ENCODE measurements around the gene CKM. TPM values are rescaled to one million over a fixed set of nuclear protein-coding genes. Genes with fewer than 3 reads are reported as not detected.
"Not testable (repeated sequence)": the region's sequence is repeated elsewhere in the genome, so short reads cannot be mapped to it uniquely, and the experiment has no call there.

CKM gene
- total RNA-seq, 1 experiment from 2014 or later, result not detected

DNA sequence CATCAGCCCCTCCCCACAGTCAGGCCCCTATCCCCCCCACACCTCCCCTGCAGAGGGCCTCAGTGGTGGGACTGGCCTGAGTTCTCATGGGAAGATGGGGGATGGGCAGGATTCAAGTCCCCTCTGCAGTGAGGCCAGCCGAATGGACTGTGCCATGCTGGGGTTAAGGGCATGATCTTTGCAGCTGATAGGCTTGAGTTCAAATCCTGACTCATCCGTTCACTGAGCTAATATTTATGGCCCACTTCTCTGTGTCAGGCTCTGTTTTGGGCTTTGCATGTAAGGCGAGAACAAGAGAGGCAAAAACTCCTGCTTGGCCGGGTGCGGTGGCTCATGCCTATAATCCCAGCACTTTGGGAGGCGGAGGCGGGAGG, 51.0 kb downstream of the CKM start:
- intact Hi-C loops (cut with micrococcal nuclease), result no loop called here
- TF ChIP-seq EZH2 (IDR thresholded peaks at IDR 0.05; ENCODE audit: low read length, unreplicated experiment), result no peak
- TF ChIP-seq, protein P1, sequence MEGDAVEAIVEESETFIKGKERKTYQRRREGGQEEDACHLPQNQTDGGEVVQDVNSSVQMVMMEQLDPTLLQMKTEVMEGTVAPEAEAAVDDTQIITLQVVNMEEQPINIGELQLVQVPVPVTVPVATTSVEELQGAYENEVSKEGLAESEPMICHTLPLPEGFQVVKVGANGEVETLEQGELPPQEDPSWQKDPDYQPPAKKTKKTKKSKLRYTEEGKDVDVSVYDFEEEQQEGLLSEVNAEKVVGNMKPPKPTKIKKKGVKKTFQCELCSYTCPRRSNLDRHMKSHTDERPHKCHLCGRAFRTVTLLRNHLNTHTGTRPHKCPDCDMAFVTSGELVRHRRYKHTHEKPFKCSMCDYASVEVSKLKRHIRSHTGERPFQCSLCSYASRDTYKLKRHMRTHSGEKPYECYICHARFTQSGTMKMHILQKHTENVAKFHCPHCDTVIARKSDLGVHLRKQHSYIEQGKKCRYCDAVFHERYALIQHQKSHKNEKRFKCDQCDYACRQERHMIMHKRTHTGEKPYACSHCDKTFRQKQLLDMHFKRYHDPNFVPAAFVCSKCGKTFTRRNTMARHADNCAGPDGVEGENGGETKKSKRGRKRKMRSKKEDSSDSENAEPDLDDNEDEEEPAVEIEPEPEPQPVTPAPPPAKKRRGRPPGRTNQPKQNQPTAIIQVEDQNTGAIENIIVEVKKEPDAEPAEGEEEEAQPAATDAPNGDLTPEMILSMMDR (conservative IDR thresholded peaks at IDR 0.05; ENCODE audit: low read depth, low read length), result no peak
- TF ChIP-seq EZH2phosphoT487 (IDR thresholded peaks at IDR 0.05; ENCODE audit: borderline replicate concordance, low read length), result no peak
- POLR2A ChIA-PET (ENCODE audit: unreplicated experiment), result no interaction called here
- Histone ChIP-seq H3K4me1 (ENCODE audit: insufficient read depth, low read length) (no peaks in the 10 kb centered on the region), H3K9ac (ENCODE audit: low read length) (no peak overlapping the region), H3K9me3 (ENCODE audit: low read length) (no peaks in the 10 kb centered on the region), H3K36me3 (ENCODE audit: low read depth, low read length) (peaks cover 7% of the 10 kb centered on the region; the same call in 1 of the 2 replicates), H3K4me3 (ENCODE audit: low read length) (no peak overlapping the region), H3K4me2 (ENCODE audit: low read length) (no peak overlapping the region), H3F3A (ENCODE audit: low read length, unreplicated experiment) (no peaks in the 10 kb centered on the region), H4K20me1 (ENCODE audit: low read length) (no peaks in the 10 kb centered on the region), H3K27me3 (ENCODE audit: low read length) (no peaks in the 10 kb centered on the region), H3K9me2 (replicated peaks; ENCODE audit: low read length) (no peaks in the 10 kb centered on the region), H3K27ac (ENCODE audit: low read length) (no peak overlapping the region), H3K79me2 (ENCODE audit: low read length) (no peaks in the 10 kb centered on the region), H2AFZ (ENCODE audit: low read length) (no peak overlapping the region)
- CTCF ChIA-PET, result no interaction called here
- BruUV-seq (replicated peaks), result no TSS peak
- ATAC-seq, result no peak
- no peak for DNase-seq

DNA sequence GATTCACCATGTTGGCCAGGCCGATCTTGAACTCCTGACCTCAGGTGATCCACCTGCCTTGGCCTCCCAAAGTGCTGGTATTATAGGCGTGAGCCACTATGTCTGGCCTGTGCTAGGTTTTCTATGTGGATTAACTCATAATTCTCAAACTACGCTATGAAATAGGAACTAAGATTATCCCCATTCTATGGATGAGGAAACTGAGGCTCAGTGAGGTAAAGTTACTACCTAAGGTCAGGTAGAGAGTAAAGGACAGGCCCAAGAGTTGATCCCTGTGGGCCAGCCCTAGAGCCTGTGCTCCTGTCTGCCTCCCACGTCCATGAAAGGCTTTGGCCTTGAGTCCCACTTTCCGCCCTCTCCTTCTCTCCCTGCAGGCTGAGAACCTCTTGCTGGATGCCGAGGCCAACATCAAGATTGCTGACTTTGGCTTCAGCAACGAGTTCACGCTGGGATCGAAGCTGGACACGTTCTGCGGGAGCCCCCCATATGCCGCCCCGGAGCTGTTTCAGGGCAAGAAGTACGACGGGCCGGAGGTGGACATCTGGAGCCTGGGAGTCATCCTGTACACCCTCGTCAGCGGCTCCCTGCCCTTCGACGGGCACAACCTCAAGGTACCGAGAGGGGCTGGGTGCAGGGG, 51.5 kb downstream of the CKM start:
- H3K4me3 ChIP-seq (ENCODE audit: low read length), result no peak overlapping the region
- H3K36me3 ChIP-seq (ENCODE audit: low read depth, low read length), result peaks cover 7% of the 10 kb centered on the region; the same call in 1 of the 2 replicates
- no peak overlapping the region for H3K9ac ChIP-seq (ENCODE audit: low read length)
- no peaks in the 10 kb centered on the region for H3K9me3 ChIP-seq (ENCODE audit: low read length)
- no peaks in the 10 kb centered on the region for H3K9me2 ChIP-seq (replicated peaks; ENCODE audit: low read length)
- no peaks in the 10 kb centered on the region for H4K20me1 ChIP-seq (ENCODE audit: low read length)
- no peak overlapping the region for H3K4me2 ChIP-seq (ENCODE audit: low read length)
- no TSS peak for BruUV-seq (replicated peaks)
- no peaks in the 10 kb centered on the region for H3K79me2 ChIP-seq (ENCODE audit: low read length)
- H3K4me1 ChIP-seq (ENCODE audit: insufficient read depth, low read length), result no peaks in the 10 kb centered on the region
- DNase-seq (no peak), ATAC-seq (no peak)
- intact Hi-C loops (cut with micrococcal nuclease), result no loop called here
- TF ChIP-seq EZH2 (IDR thresholded peaks at IDR 0.05; ENCODE audit: low read length, unreplicated experiment), result no peak
- TF ChIP-seq, protein P1 (conservative IDR thresholded peaks at IDR 0.05; ENCODE audit: low read depth, low read length), result no peak
- TF ChIP-seq EZH2phosphoT487 (IDR thresholded peaks at IDR 0.05; ENCODE audit: borderline replicate concordance, low read length), result no peak
- ChIA-PET POLR2A (ENCODE audit: unreplicated experiment) (no interaction called here), CTCF (no interaction called here)
- H3F3A ChIP-seq (ENCODE audit: low read length, unreplicated experiment), result no peaks in the 10 kb centered on the region
- H3K27me3 ChIP-seq (ENCODE audit: low read length), result no peaks in the 10 kb centered on the region
- no peak overlapping the region for H3K27ac ChIP-seq (ENCODE audit: low read length)
- H2AFZ ChIP-seq (ENCODE audit: low read length), result no peak overlapping the region

DNA sequence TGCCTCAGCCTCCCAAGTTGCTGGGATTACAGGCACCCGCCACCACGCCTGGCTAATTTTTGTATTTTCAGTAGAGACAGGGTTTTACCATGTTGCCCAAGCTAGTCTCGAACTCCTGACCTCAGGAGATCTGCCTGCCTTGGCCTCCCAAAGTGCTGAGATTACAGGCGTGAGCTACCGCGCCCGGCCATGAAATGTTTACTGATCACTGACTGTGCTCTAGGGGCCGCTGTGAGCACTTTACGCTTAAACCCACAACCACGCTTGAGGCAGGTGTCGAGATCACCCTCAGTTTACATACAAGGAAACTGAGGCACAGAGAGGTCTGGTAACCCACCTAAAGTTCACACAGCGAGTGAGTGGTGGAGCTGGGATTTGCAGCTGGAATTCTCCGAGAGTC, 52.7 kb downstream of the CKM start:
- H2AFZ ChIP-seq (ENCODE audit: low read length); intact Hi-C loops (cut with micrococcal nuclease); POLR2A ChIA-PET (ENCODE audit: unreplicated experiment); H3K9me3 ChIP-seq (ENCODE audit: low read length); H3K36me3 ChIP-seq (ENCODE audit: low read depth, low read length); H3K9ac ChIP-seq (ENCODE audit: low read length); H3K9me2 ChIP-seq (replicated peaks; ENCODE audit: low read length); H3K4me1 ChIP-seq (ENCODE audit: insufficient read depth, low read length); BruUV-seq (replicated peaks); H3F3A ChIP-seq (ENCODE audit: low read length, unreplicated experiment); H3K27me3 ChIP-seq (ENCODE audit: low read length); H4K20me1 ChIP-seq (ENCODE audit: low read length); DNase-seq; CTCF ChIA-PET; ATAC-seq; H3K79me2 ChIP-seq (ENCODE audit: low read length); H3K4me3 ChIP-seq (ENCODE audit: low read length); H3K4me2 ChIP-seq (ENCODE audit: low read length); H3K27ac ChIP-seq (ENCODE audit: low read length): not testable (repeated sequence)

Data from PC-3 (cell line).